BJ (cell line): ENCODE results near the gene ELFN2. TPM values are rescaled to one million over a fixed set of nuclear protein-coding genes. Genes with fewer than 3 reads are reported as not detected.

Source experiments
- CTCF ChIA-PET: fragments of 350-600 bp; formaldehyde crosslinking; extraction: SDS; loops from one replicate; lab custom pipeline; 2021; ENCODE audit warnings: antibody characterized with exemption, inconsistent platforms; lab: Yijun Ruan, JAX
- POLR2A ChIA-PET: fragments of 300-600 bp; sonication (Branson Sonifier 250); formaldehyde crosslinking; extraction: SDS; loops from one replicate; lab custom pipeline; 2021; ENCODE audit warnings: antibody characterized with exemption; lab: Charles Lee
- DNase-seq: peaks from one replicate; pipeline ENCODE4 v3.0.0-alpha.2; 2011; ENCODE audit warnings: low read depth
- H3K27me3 ChIP-seq: 2 replicates; pipeline ENCODE4 v1.6.0; 2011; ENCODE audit warnings: low read length; ENCODE audit not compliant: control insufficient read depth, insufficient read depth
- H3K36me3 ChIP-seq: 2 replicates; pipeline ENCODE4 v1.5.1; 2011; ENCODE audit warnings: low read length; ENCODE audit not compliant: control insufficient read depth, insufficient read depth
- H3K4me3 ChIP-seq: 2 replicates; pipeline ENCODE4 v1.5.1; 2011; ENCODE audit warnings: low read depth, mild to moderate bottlenecking, control low read depth, low read length
- CTCF ChIP-seq: IDR thresholded peaks from 2 replicates; pipeline ENCODE4 v1.5.1; 2011; ENCODE audit warnings: low read depth, mild to moderate bottlenecking, control low read depth, inconsistent platforms, low read length, moderate library complexity; ENCODE audit not compliant: insufficient read depth
- polyA minus RNA-seq: library from RNA; depleted of rRNA, polyadenylated mRNA; stranded (reverse); fragments of >200 nt; gene quantifications from 2 replicates; pipeline ENCODE4 v1.2.3, GENCODE V29; 2011; rRNA and poly(A)+ RNA removed
- polyA plus RNA-seq: library from polyadenylated mRNA; depleted of rRNA; stranded (reverse); fragments of >200 nt; gene quantifications from 2 replicates; pipeline ENCODE4 v1.2.3, GENCODE V29; 2011; rRNA removed

Gene ELFN2
- polyA plus RNA-seq, result 0.34 and 0.39 TPM in 2 replicates
- 0.57 and 0.62 TPM in 2 replicates for polyA minus RNA-seq

GRCh38 chr22:37427135-37427710 is at the start of gene ELFN2:
ELFN2 (minus strand) TSS chr22:37427479; CDS start chr22:37375534, 51,945 bp downstream.
- CTCF ChIA-PET, result interaction anchor here (1.2 to 7.6 kb wide), 6 partner anchors 12 to 166 kb away, joined by 3 to 196 read pairs (median 18); no protein-coding TSS in a partner anchor
- Histone ChIP-seq H3K4me3 (peak within 1 kb of the TSS; percentile 53), H3K36me3 (no peaks in the 10 kb centered on the region), H3K27me3 (peaks cover 16% of the 10 kb centered on the region)
- TF ChIP-seq CTCF, result no peak
- DNase-seq, result no peak
- POLR2A ChIA-PET, result no interaction called here

- Histone ChIP-seq H3K4me3 (no peak overlapping the region), H3K27me3 (peaks cover 30% of the 10 kb centered on the region), H3K36me3 (no peaks in the 10 kb centered on the region)
- POLR2A ChIA-PET, result no interaction called here
- CTCF ChIA-PET, result no interaction called here
- TF ChIP-seq CTCF, result no peak
- no peak for DNase-seq
Measured at GRCh38 chr22:37476389-37477329, 49.4 kb upstream of the ELFN2 start.

- DNase-seq, result no peak
- ChIA-PET CTCF (no interaction called here), POLR2A (no interaction called here)
- Histone ChIP-seq H3K36me3 (no peaks in the 10 kb centered on the region), H3K4me3 (no peak overlapping the region), H3K27me3 (peaks cover 43% of the 10 kb centered on the region)
- TF ChIP-seq CTCF, result no peak
Measured at GRCh38 chr22:37474447-37475090, 47.3 kb upstream of the ELFN2 start.

- DNase-seq, result no peak
Measured at GRCh38 chr22:37473437-37473946, 46.2 kb upstream of the ELFN2 start.

More at GRCh38 chr22:37473437-37473946, 46.2 kb upstream of the ELFN2 start:
- no peaks in the 10 kb centered on the region for H3K36me3 ChIP-seq
- ChIA-PET POLR2A (no interaction called here), CTCF (interaction anchor here (0.7 to 2.4 kb wide), 6 partner anchors 10 to 57 kb away, joined by 3 to 11 read pairs (median 6); partner anchors contain the start of gene CARD10)
- H3K4me3 ChIP-seq, result no peak overlapping the region
- peaks cover 48% of the 10 kb centered on the region for H3K27me3 ChIP-seq
- no peak for TF ChIP-seq CTCF
